AG10803 (cell line): ENCODE results near the gene ZNF639.
"Not testable (repeated sequence)": the region's sequence is repeated elsewhere in the genome, so short reads cannot be mapped to it uniquely, and the experiment has no call there.

Experiments
- DNase-seq: peaks from one replicate; pipeline ENCODE4 v3.0.0; 2010; ENCODE audit warnings: low read depth
- H3K4me3 ChIP-seq: 2 replicates; pipeline ENCODE4 v1.5.1; 2011; ENCODE audit warnings: mild to moderate bottlenecking, low read length, control low read depth
- CTCF ChIP-seq: conservative IDR thresholded peaks from 2 replicates; pipeline ENCODE4 v1.5.1; 2011; ENCODE audit warnings: mild to moderate bottlenecking, low read length, control low read depth, inconsistent platforms

The ZNF639 gene

GRCh38 chr3:179322286-179323196, at the start of gene ZNF639:
Gene ZNF639 (plus strand): TSS chr3:179323031. CDS start chr3:179328294, 5,263 bp downstream.
- peak; percentile 85 for DNase-seq
- H3K4me3 ChIP-seq, result peak within 1 kb of the TSS; percentile 91

DNA sequence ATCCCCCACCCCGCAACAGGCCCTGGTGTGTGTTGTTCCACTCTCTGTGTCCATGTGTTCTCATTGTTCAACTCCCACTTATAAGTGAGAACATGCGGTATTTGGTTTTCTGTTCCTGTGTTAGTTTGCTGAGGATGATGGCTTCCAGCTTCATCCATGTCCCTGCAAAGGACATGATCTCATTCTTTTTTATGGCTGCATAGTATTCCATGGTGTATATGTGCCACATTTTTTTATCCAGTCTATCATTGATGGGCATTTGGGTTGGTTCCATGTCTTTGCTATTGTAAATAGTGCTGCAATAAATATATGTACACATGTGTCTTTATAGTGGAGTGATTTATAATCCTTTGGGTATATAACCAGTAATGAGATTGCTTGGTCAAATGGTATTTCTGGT, 48.4 kb upstream of the ZNF639 start:
- not testable (repeated sequence) for H3K4me3 ChIP-seq, DNase-seq

More at GRCh38 chr3:179322286-179323196, at the start of gene ZNF639:
- TF ChIP-seq CTCF, result peak; percentile 49

DNA sequence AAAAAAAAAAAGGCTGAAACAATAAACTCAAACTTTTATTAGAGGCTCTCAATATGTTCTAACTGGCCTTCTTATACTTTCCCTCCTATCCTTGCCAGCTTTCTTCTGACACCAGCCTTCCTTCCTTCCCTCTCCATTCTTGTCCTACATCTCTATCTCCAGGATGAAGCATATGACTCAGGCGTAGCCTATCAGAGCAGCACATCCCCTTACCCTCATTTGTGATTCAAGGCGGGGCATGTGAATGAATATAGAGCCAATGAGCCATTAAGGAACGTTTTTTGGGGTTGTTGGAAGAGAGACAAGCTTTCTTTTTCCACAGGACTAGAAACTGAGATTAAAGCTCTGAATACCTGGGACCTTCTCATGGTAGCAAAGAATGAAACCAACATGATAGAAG, 46.8 kb upstream of the ZNF639 start:
- no peak for DNase-seq
- TF ChIP-seq CTCF, result no peak
- H3K4me3 ChIP-seq, result no peak overlapping the region

GRCh38 chr3:179276743-179277142, 46.1 kb upstream of the ZNF639 start:
- no peak overlapping the region for H3K4me3 ChIP-seq
- TF ChIP-seq CTCF, result no peak
- DNase-seq, result no peak

DNA sequence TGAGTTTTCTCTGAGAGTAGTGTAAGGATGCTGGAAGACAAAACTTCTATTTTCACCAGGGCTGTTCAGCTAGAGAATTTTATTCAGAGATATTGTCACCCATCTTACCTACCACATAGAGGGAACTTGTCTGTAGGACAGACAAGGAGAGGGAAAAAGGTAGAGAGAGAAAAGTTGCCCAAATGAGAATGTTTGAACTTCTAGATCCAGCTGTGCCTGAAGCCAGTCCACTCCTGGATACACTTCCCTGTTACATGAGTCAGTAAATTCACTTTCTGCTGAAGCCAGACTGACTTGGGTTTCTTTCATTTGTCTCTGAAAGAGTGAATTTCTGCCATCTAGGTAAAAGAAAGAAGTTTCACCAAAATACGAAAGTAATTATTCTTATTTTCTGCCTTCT, 44.7 kb upstream of the ZNF639 start:
- H3K4me3 ChIP-seq, result no peak overlapping the region
- DNase-seq, result no peak
- TF ChIP-seq CTCF, result no peak

- no peak for TF ChIP-seq CTCF
- no peak overlapping the region for H3K4me3 ChIP-seq
- DNase-seq, result no peak
These were observed 43.7 kb upstream of the ZNF639 start for GRCh38 chr3:179278932-179279693.

DNA sequence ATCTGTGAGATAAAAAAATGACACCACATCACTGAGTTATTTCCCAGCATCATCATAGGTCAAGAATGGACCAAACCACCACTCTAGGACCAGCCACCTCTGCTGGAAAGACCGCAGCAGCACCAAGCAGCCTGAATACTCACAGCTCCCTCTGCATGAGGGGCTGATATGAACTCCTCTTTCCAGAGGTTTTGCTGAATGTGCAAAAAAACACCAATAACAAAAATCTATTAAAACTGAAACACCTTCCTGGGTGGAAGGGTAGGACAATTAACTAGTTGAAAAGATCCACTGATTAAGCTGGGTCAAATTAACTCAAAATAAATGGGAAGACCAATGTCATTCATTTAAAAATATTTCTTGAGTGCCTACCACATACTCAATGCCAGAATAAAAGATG, 43.0 kb upstream of the ZNF639 start:
- H3K4me3 ChIP-seq, result no peak overlapping the region
- no peak for TF ChIP-seq CTCF
- DNase-seq, result no peak
